ENCODE measurements around the gene SCGN.

DNA sequence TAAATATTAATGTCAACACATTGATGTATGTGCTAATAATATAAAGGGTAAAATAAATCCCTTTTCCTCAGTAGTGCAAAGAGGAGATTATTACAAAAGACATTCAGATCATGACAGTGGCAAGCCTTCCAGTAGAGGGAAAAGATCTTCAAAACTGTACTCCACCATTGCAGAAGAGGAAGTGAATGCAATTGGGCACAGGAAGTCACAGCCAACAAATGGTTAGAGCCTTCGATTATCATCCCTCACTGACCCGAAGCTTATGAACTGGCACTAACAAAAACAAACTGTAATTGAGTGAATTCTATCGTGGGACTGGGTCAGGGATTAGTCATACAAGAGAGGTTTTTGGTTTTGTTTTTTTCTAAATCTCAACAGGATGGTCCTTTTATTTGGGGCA lies 39.3 kb upstream of the SCGN start:
- TF ChIP-seq, protein P1, sequence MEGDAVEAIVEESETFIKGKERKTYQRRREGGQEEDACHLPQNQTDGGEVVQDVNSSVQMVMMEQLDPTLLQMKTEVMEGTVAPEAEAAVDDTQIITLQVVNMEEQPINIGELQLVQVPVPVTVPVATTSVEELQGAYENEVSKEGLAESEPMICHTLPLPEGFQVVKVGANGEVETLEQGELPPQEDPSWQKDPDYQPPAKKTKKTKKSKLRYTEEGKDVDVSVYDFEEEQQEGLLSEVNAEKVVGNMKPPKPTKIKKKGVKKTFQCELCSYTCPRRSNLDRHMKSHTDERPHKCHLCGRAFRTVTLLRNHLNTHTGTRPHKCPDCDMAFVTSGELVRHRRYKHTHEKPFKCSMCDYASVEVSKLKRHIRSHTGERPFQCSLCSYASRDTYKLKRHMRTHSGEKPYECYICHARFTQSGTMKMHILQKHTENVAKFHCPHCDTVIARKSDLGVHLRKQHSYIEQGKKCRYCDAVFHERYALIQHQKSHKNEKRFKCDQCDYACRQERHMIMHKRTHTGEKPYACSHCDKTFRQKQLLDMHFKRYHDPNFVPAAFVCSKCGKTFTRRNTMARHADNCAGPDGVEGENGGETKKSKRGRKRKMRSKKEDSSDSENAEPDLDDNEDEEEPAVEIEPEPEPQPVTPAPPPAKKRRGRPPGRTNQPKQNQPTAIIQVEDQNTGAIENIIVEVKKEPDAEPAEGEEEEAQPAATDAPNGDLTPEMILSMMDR (tag by site-specific recombination; IDR thresholded peaks at IDR 0.05), result no peak
- TF ChIP-seq, protein P2, sequence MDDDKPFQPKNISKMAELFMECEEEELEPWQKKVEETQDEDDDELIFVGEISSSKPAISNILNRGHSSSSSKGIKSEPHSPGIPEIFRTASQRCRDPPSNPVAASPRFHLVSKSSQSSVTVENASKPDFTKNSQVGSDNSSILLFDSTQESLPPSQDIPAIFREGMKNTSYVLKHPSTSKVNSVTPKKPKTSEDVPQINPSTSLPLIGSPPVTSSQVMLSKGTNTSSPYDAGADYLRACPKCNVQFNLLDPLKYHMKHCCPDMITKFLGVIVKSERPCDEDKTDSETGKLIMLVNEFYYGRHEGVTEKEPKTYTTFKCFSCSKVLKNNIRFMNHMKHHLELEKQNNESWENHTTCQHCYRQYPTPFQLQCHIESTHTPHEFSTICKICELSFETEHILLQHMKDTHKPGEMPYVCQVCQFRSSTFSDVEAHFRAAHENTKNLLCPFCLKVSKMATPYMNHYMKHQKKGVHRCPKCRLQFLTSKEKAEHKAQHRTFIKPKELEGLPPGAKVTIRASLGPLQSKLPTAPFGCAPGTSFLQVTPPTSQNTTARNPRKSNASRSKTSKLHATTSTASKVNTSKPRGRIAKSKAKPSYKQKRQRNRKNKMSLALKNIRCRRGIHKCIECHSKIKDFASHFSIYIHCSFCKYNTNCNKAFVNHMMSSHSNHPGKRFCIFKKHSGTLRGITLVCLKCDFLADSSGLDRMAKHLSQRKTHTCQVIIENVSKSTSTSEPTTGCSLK (tag by site-specific recombination; IDR thresholded peaks at IDR 0.05), result no peak
- TF ChIP-seq ZNF514 (tag by site-specific recombination; IDR thresholded peaks at IDR 0.05) (no peak), ZNF19 (tag by site-specific recombination; IDR thresholded peaks at IDR 0.05; ENCODE audit: low read depth) (no peak), SALL2 (tag by site-specific recombination; IDR thresholded peaks at IDR 0.05; ENCODE audit: borderline replicate concordance) (no peak)
- TF ChIP-seq, protein P3, sequence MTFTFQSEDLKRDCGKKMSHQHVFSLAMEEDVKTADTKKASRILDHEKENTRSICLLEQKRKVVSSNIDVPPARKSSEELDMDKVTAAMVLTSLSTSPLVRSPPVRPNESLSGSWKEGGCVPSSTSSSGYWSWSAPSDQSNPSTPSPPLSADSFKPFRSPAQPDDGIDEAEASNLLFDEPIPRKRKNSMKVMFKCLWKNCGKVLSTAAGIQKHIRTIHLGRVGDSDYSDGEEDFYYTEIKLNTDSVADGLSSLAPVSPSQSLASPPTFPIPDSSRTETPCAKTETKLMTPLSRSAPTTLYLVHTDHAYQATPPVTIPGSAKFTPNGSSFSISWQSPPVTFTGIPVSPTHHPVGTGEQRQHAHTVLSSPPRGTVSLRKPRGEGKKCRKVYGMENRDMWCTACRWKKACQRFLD (tag by site-specific recombination; IDR thresholded peaks at IDR 0.05), result no peak
